GM12872 (cell line): ENCODE measurements around the gene RUVBL1.

Source experiments
- TF ChIP-seq, protein P1 (sequence below): IDR thresholded peaks from 3 replicates; pipeline ENCODE4 v1.5.1; 2011; ENCODE audit warnings: low read depth, mild to moderate bottlenecking, low read length, moderate library complexity; ENCODE audit not compliant: insufficient read depth

RUVBL1 gene

DNA sequence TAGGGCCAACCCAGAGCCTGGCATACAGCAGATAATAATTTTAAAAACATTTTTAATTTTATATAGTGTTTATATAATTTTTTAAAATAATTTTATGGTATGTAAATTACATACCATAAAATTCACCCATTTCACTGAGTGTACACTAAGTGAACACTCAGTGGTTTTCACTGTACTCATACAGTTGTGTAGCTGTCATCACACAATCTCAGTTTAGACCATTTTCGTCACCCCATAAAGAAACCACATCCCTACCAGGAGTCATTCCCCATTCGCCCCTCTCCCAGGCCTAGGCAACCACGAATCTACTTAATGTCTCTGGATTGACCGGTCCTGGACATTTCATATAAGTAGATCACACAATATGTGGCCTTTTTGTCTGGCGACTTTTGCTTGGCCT is 39.8 kb upstream of the RUVBL1 start:
- TF ChIP-seq, protein P1, sequence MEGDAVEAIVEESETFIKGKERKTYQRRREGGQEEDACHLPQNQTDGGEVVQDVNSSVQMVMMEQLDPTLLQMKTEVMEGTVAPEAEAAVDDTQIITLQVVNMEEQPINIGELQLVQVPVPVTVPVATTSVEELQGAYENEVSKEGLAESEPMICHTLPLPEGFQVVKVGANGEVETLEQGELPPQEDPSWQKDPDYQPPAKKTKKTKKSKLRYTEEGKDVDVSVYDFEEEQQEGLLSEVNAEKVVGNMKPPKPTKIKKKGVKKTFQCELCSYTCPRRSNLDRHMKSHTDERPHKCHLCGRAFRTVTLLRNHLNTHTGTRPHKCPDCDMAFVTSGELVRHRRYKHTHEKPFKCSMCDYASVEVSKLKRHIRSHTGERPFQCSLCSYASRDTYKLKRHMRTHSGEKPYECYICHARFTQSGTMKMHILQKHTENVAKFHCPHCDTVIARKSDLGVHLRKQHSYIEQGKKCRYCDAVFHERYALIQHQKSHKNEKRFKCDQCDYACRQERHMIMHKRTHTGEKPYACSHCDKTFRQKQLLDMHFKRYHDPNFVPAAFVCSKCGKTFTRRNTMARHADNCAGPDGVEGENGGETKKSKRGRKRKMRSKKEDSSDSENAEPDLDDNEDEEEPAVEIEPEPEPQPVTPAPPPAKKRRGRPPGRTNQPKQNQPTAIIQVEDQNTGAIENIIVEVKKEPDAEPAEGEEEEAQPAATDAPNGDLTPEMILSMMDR: no peak

DNA sequence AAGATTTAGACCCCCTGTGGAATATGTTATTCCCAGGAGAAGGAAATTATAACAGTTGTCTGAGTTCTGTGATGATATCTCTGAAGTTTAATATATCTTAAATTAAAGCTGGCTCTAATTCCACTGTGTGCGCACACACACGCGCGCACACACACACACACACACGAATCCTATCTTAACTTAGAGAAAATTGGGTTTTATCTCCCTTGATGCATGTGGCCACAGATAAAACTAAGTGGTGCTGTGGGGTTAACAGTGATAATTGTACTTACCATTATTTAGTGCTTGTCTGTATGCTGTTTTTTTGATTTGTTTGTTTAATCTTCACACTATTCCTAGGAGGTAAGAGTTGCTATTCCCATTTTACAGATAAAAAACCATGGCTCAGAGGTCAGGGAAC is 37.0 kb upstream of the RUVBL1 start:
- TF ChIP-seq, protein P1: no peak

DNA sequence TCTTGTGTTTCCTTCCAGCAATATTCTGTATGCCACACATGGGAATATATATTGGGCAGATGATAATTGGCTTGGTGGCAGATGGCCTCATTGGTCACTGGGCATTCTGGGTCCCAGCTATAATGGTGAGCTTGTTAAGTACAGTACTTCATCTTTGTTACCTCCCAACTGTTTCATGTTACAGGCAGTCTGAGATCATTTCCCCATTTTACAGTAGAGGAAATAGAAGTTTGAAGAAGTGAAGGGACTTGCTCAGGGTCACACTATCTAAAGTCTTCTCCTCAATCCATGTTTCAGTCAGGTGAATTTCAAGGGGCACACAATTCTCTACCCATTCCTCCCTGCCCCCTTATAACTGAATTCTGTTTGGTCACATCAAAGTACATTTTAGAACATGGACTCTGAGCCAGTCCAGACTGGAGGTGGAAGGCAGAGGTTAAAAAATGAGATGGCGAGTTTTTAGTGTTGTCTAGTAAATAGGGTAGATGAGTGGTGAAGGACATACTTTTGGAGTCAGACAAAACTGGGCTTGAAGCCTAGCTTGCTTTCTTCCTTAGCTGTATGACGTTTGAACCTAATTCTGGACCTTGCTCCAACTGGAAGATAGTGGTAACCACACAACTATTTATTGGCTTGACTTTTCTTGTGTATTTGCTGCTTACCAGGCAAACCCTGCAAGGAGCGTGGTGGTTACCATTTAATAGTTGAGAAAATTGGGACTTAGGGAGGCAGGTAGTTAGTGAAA is 32.2 kb upstream of the RUVBL1 start:
- TF ChIP-seq, protein P1: no peak

DNA sequence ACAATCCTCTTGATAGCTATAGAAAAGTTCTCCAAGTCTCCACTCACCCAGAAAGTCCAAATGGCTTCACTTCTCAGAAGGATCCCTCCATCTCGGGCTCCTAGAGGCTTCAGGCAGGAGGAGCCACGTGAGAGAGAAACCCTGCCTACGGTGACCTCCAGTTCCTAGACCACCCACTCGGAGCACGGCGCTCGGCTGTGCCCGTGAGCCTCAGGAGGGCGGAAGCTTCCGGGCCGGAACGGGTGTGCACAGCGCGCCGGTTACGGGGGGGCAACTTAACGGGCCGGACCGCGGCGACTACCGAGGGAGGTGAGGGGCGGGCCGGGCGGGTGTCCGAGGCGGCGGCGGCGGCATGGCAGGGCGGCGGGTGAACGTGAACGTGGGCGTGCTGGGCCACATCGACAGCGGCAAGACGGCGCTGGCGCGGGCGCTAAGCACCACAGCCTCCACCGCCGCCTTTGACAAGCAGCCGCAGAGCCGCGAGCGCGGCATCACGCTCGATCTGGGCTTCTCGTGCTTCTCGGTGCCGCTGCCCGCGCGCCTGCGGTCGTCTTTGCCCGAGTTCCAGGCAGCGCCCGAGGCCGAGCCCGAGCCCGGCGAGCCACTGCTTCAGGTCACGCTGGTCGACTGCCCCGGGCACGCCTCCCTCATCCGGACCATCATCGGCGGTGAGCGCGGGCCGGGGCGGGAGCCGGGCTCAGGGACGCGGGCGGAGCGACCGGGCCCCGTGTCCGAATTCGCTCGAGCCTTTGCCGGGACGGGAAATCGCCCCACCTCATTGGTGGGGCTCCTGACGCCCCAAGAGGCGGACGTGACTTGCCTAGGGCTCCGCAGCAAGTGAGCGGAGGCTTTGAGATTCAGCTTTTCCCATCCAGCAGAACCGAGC is 29.8 kb upstream of the RUVBL1 start, which contains the start of gene EEFSEC:
Gene EEFSEC (plus strand): TSS at position 326 of the 886 bp plus-strand sequence. CDS start 27 bp downstream, at position 353.
- TF ChIP-seq, protein P1: no peak

DNA sequence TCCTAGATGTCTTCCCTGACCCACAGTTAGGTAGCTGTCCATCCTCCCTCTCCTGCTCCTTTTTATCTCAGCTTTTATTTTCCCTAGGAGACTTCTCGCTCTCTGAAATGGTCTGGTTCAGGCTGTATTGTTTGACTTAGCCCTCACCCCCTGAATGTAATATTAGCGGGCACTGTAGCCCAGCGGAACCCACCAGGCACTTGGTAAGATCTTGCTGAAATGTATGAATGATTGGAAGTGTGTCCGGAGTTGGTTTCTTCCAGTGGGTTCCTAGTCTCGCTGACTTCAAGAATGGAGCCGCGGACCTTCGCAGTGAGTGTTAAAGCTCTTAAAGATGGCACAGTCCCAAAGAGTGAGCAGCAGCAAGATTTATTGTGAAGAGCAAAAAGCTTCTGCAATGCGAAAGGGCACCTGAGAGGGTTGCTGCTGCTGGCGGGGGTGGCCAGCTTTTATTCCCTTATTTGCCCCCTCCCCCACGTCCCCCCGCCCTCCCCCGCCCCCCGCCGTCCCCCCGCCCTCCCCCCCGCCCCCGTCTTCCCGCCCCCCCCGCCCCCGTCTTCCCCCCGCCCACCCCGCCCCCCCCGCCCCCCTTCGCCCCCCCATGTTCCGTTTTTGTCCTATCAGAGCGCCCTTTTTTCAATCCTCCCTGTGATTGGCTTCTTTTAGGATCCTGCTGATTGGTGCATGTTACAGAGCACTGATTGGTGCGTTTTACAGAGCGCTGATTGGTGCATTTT is 29.0 kb upstream of the RUVBL1 start:
- TF ChIP-seq, protein P1: no peak

DNA sequence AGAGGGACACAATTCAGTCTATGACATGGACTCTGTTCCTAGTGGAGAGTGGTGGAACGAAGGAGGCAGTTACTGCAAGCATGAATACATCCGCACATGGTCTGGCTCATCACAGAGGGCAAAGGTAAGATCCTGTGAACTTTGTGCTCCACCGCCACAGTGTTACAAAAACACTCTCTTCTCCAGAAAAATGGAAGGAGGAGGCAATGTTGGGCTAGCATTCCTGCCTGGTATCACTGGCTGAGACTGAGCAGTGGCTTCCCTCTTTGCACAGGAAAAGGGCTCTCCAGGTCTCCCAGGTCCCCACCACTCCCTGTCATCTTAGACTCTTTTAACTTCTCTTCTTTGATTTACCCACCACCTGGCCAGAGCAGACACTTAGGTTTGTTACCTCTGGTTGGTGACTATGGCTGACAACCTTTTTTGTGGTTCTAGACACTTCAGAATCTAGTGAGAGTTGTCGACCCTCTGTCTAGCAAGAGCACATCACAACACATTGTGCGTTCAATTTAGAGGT is 28.2 kb upstream of the RUVBL1 start:
- TF ChIP-seq, protein P1: no peak
